Keratinocyte (primary cell): ENCODE measurements around the gene EIF4ENIF1. TPM values are rescaled to one million over a fixed set of nuclear protein-coding genes. Genes with fewer than 3 reads are reported as not detected.

ENCODE experiments used
- DNase-seq: peaks from one replicate; pipeline ENCODE4 v3.0.0-alpha.2; 2011; ENCODE audit warnings: low read depth, missing footprints, low spot score
- FAIRE-seq: peaks from 2 replicates; lab custom pipeline; 2011; peaks lifted over from hg19 to GRCh38; lab: Jason Lieb, UNC
- H2AFZ ChIP-seq: 2 replicates; pipeline ENCODE4 v1.6.0; 2012; ENCODE audit warnings: low read length, control low read depth, inconsistent platforms; ENCODE audit not compliant: control insufficient read depth
- H3K27ac ChIP-seq: 2 replicates; pipeline ENCODE4 v1.5.1; 2011; ENCODE audit warnings: low read length; ENCODE audit not compliant: control insufficient read depth, insufficient read depth
- H3K27me3 ChIP-seq: 3 replicates; pipeline ENCODE4 v1.6.0; 2011; ENCODE audit warnings: low read length; ENCODE audit not compliant: control insufficient read depth, insufficient read depth; ENCODE audit errors: extremely low read depth
- H3K36me3 ChIP-seq, 2 experiments: 2 replicates in 1 of 2; 3 replicates in 1 of 2; pipeline ENCODE4 v1.5.1; 2011; ENCODE audit warnings: low read length in 2 of 2, mild to moderate bottlenecking in 1 of 2; ENCODE audit not compliant: control insufficient read depth in 2 of 2, insufficient read depth in 2 of 2; ENCODE audit errors: extremely low read depth in 1 of 2
- H3K4me1 ChIP-seq: 3 replicates; pipeline ENCODE4 v1.5.1; 2011; ENCODE audit warnings: low read length; ENCODE audit not compliant: control insufficient read depth, insufficient read depth; ENCODE audit errors: extremely low read depth
- H3K4me2 ChIP-seq: 3 replicates; pipeline ENCODE4 v1.6.0; 2011; ENCODE audit warnings: low read depth, low read length; ENCODE audit not compliant: control insufficient read depth, insufficient read depth; ENCODE audit errors: extremely low read depth
- H3K4me3 ChIP-seq, 3 experiments: fragments of 200-600 bp in 1 of 3; sonication (generic) in 1 of 3; 2 replicates in 2 of 3; 3 replicates in 1 of 3; pipeline ENCODE4 v1.5.1; 2011 to 2016; ENCODE audit warnings: low read length in 3 of 3, mild to moderate bottlenecking in 3 of 3, control low read depth in 2 of 3, inconsistent platforms in 1 of 3, low read depth in 1 of 3, mixed read lengths in 1 of 3, mixed run types in 1 of 3, moderate library complexity in 1 of 3; ENCODE audit not compliant: control insufficient read depth in 2 of 3, insufficient read depth in 2 of 3; ENCODE audit errors: extremely low read depth in 1 of 3
- H3K79me2 ChIP-seq: 2 replicates; pipeline ENCODE4 v1.6.0; 2012; ENCODE audit warnings: low read length; ENCODE audit not compliant: control insufficient read depth, insufficient read depth
- H3K9ac ChIP-seq: 3 replicates; pipeline ENCODE4 v1.6.0; 2011; ENCODE audit warnings: low read length; ENCODE audit not compliant: control insufficient read depth, insufficient read depth; ENCODE audit errors: extremely low read depth
- H3K9me1 ChIP-seq: 3 replicates; pipeline ENCODE4 v1.6.0; 2011; ENCODE audit warnings: low read length; ENCODE audit not compliant: control insufficient read depth, insufficient read depth; ENCODE audit errors: extremely low read depth
- H3K9me3 ChIP-seq: 2 replicates; pipeline ENCODE4 v1.5.1; 2012; ENCODE audit warnings: low read depth, low read length; ENCODE audit not compliant: control insufficient read depth
- H4K20me1 ChIP-seq: 3 replicates; pipeline ENCODE4 v1.6.0; 2011; ENCODE audit warnings: low read length; ENCODE audit not compliant: control insufficient read depth, insufficient read depth; ENCODE audit errors: extremely low read depth
- CTCF ChIP-seq, 3 experiments: IDR thresholded peaks in 1 of 3; conservative IDR thresholded peaks in 1 of 3; optimal IDR thresholded peaks in 1 of 3; 2 replicates in 2 of 3; 3 replicates in 1 of 3; pipeline versions ENCODE3 to v1.5.1; 2011; ENCODE audit warnings: low read length in 3 of 3, mild to moderate bottlenecking in 3 of 3, moderate library complexity in 2 of 3, control low read depth in 1 of 3, inconsistent platforms in 1 of 3; ENCODE audit not compliant: insufficient read depth in 2 of 3; ENCODE audit errors: extremely low read depth in 1 of 3
- EZH2 ChIP-seq: IDR thresholded peaks from one replicate; pipeline ENCODE4 v1.6.1; 2012; ENCODE audit warnings: inconsistent platforms, mild to moderate bottlenecking, low read length, moderate library complexity
- dilution Hi-C: fragments of 300-500 bp; cut with MboI; formaldehyde crosslinking; loops from one replicate; pipeline ENCODE4 v1.7.0; 2020; ENCODE audit warnings: low sequenced_read_pairs; ENCODE audit not compliant: extremely low pct_ligation_motif_present
- polyA plus RNA-seq, 5 experiments: library from polyadenylated mRNA; depleted of rRNA in 3 of 5; stranded (reverse) in 3 of 5; stranded (forward) in 1 of 5; unstranded in 1 of 5; fragments of >200 nt; gene quantifications; 1 replicate in 1 of 5; 2 replicates in 3 of 5; 3 replicates in 1 of 5; pipeline versions ENCODE4 v1.2.1 to v1.2.3, GENCODE V29; 2011 to 2012; ENCODE audit warnings: missing spikeins in 2 of 5, low read depth in 1 of 5, low replicate concordance in 1 of 5

EIF4ENIF1 gene
- polyA plus RNA-seq, 1 donor (not counting 4 experiments of a cell fraction or from before 2014, with no cell fraction given): 14.4 TPM

GRCh38 chr22:31488988-31489617, 539 bp downstream of the EIF4ENIF1 start:
- H3K4me1 ChIP-seq: peaks cover 31% of the 10 kb centered on the region
- peak overlapping the region; percentile 55 to 97 (median 97) for H3K4me3 ChIP-seq
- FAIRE-seq: no peak
- TF ChIP-seq CTCF (optimal IDR thresholded peaks at IDR 0.05 in 1 of 3, IDR thresholded peaks at IDR 0.05 in 1 of 3, conservative IDR thresholded peaks at IDR 0.05 in 1 of 3; ENCODE audit: extremely low read depth in 1 of 3, insufficient read depth in 2 of 3, low read length in 3 of 3) (peak in 1 of 3 experiments; percentile 12), EZH2 (no peak)
- DNase-seq: no peak
- peaks cover 4 to 13% of the 10 kb centered on the region in 2 experiments for H3K36me3 ChIP-seq
- H3K4me2 ChIP-seq: peak overlapping the region; percentile 96
- H3K79me2 ChIP-seq: peaks cover 45% of the 10 kb centered on the region
- dilution Hi-C loops: no loop called here
- peak overlapping the region; percentile 95 for H3K9ac ChIP-seq
- H3K27me3 ChIP-seq: no peaks in the 10 kb centered on the region
- H3K27ac ChIP-seq: peak overlapping the region; percentile 61
- H3K9me3 ChIP-seq: no peaks in the 10 kb centered on the region
- peak overlapping the region; percentile 39 for H2AFZ ChIP-seq
- no peaks in the 10 kb centered on the region for H3K9me1 ChIP-seq
- H4K20me1 ChIP-seq: no peaks in the 10 kb centered on the region

GRCh38 chr22:31488346-31488883, 1.2 kb downstream of the EIF4ENIF1 start:
- peak overlapping the region; percentile 95 for H3K9ac ChIP-seq
- dilution Hi-C loops: no loop called here
- H2AFZ ChIP-seq: no peak overlapping the region
- peaks cover 4 to 13% of the 10 kb centered on the region in 2 experiments for H3K36me3 ChIP-seq
- peak overlapping the region; percentile 55 to 97 (median 87) for H3K4me3 ChIP-seq
- DNase-seq: no peak
- no peaks in the 10 kb centered on the region for H4K20me1 ChIP-seq
- no peaks in the 10 kb centered on the region for H3K9me3 ChIP-seq
- FAIRE-seq: no peak
- peak overlapping the region; percentile 61 for H3K27ac ChIP-seq
- H3K79me2 ChIP-seq: peaks cover 51% of the 10 kb centered on the region
- H3K9me1 ChIP-seq: no peaks in the 10 kb centered on the region
- H3K27me3 ChIP-seq: no peaks in the 10 kb centered on the region
- H3K4me1 ChIP-seq: peaks cover 31% of the 10 kb centered on the region
- peak overlapping the region; percentile 96 for H3K4me2 ChIP-seq
- no peak for TF ChIP-seq CTCF (optimal IDR thresholded peaks at IDR 0.05 in 1 of 3, IDR thresholded peaks at IDR 0.05 in 1 of 3, conservative IDR thresholded peaks at IDR 0.05 in 1 of 3; ENCODE audit: extremely low read depth in 1 of 3, insufficient read depth in 2 of 3, low read length in 3 of 3)
